Measurements from ENCODE around the gene MAP3K7.

GRCh38 chr6:90583836-90584481, 2.9 kb downstream of the MAP3K7 start:
- TF ChIP-seq CTCF (IDR thresholded peaks at IDR 0.05) (no peak), POLR2AphosphoS5 (IDR thresholded peaks at IDR 0.05) (no peak), POLR2A (IDR thresholded peaks at IDR 0.05) (no peak), EP300 (IDR thresholded peaks at IDR 0.05) (no peak)

Data from suprapubic skin (tissue), 4 donors.